ENCODE data around the gene YEATS2. TPM values are rescaled to one million over a fixed set of nuclear protein-coding genes. Genes with fewer than 3 reads are reported as not detected.

YEATS2 gene
- total and polyA plus RNA-seq, 2 donors (not counting 3 experiments of a cell fraction or from before 2014, with no cell fraction given), result 30.2 to 59.9 TPM

DNA sequence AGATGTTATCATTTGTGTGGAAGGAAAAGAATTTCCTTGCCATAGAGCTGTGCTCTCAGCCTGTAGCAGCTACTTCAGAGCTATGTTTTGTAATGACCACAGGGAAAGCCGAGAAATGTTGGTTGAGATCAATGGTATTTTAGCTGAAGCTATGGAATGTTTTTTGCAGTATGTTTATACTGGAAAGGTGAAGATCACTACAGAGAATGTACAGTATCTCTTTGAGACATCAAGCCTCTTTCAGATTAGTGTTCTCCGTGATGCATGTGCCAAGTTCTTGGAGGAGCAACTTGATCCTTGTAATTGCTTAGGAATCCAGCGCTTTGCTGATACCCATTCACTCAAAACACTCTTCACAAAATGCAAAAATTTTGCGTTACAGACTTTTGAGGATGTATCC lies 47.0 kb upstream of the YEATS2 start:
- CTCF ChIA-PET, result interaction anchor here (1.5 kb wide), 1 partner anchor 42 kb away, joined by 3 read pairs; no protein-coding TSS in a partner anchor
- DNase-seq (ENCODE audit: low read depth, low spot score) (no peak), FAIRE-seq (no peak)
- Histone ChIP-seq H3K27ac (ENCODE audit: insufficient read depth, low read depth, low read length) (no peak overlapping the region), H3K4me3 (replicated peaks in 1 of 3; ENCODE audit: insufficient read depth in 1 of 3, low read depth in 1 of 3, low read length in 3 of 3) (no peak overlapping the region), H3K4me1 (ENCODE audit: control insufficient read depth, extremely low read depth, insufficient read depth, low read length) (no peaks in the 10 kb centered on the region), H3K79me2 (ENCODE audit: control insufficient read depth, insufficient read depth, low read length) (no peaks in the 10 kb centered on the region), H4K20me1 (replicated peaks; ENCODE audit: control insufficient read depth, extremely low read depth, insufficient read depth, low read length) (no peaks in the 10 kb centered on the region), H3K27me3 (ENCODE audit: control insufficient read depth in 2 of 2, insufficient read depth in 2 of 2, low read length in 2 of 2) (no peaks in the 10 kb centered on the region), H3K9ac (replicated peaks; ENCODE audit: extremely low read depth, insufficient read depth, low read length) (no peak overlapping the region), H3K36me3 (ENCODE audit: control insufficient read depth in 2 of 2, extremely low read depth in 1 of 2, insufficient read depth in 2 of 2, low read length in 2 of 2) (peaks cover 0 to 8% of the 10 kb centered on the region in 2 experiments), H3K4me2 (ENCODE audit: insufficient read depth, low read length) (no peak overlapping the region), H3K9me1 (replicated peaks; ENCODE audit: control insufficient read depth, extremely low read depth, insufficient read depth, low read length) (no peaks in the 10 kb centered on the region), H3K9me3 (replicated peaks; ENCODE audit: control insufficient read depth, insufficient read depth, low read length) (peaks cover 4% of the 10 kb centered on the region), H2AFZ (ENCODE audit: low read depth, low read length) (no peak overlapping the region)
- dilution Hi-C loops (cut with MboI; ENCODE audit: extremely low pct_ligation_motif_present, low sequenced_read_pairs), result no loop called here
- POLR2A ChIA-PET, result no interaction called here
- intact Hi-C loops (cut with micrococcal nuclease), result no loop called here
- no TSS peak for BruUV-seq (replicated peaks)
- no peak for TF ChIP-seq FOS (IDR thresholded peaks at IDR 0.05; ENCODE audit: borderline replicate concordance, insufficient read depth, low read length)
- TF ChIP-seq, protein P1, sequence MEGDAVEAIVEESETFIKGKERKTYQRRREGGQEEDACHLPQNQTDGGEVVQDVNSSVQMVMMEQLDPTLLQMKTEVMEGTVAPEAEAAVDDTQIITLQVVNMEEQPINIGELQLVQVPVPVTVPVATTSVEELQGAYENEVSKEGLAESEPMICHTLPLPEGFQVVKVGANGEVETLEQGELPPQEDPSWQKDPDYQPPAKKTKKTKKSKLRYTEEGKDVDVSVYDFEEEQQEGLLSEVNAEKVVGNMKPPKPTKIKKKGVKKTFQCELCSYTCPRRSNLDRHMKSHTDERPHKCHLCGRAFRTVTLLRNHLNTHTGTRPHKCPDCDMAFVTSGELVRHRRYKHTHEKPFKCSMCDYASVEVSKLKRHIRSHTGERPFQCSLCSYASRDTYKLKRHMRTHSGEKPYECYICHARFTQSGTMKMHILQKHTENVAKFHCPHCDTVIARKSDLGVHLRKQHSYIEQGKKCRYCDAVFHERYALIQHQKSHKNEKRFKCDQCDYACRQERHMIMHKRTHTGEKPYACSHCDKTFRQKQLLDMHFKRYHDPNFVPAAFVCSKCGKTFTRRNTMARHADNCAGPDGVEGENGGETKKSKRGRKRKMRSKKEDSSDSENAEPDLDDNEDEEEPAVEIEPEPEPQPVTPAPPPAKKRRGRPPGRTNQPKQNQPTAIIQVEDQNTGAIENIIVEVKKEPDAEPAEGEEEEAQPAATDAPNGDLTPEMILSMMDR (IDR thresholded peaks at IDR 0.05; ENCODE audit: extremely low read depth in 1 of 2, insufficient read depth in 1 of 2, low read depth in 1 of 2, low read length in 2 of 2), result no peak
- no peak for TF ChIP-seq MYC (IDR thresholded peaks at IDR 0.05; ENCODE audit: low read depth, low read length)
- TF ChIP-seq JUN (IDR thresholded peaks at IDR 0.05; ENCODE audit: borderline replicate concordance, insufficient read depth, insufficient read length, low read depth), result no peak
- no peak for TF ChIP-seq POLR2AphosphoS5 (IDR thresholded peaks at IDR 0.05; ENCODE audit: insufficient read depth, low read depth, low read length)
- no peak for TF ChIP-seq POLR2A (IDR thresholded peaks at IDR 0.05; ENCODE audit: low read depth, low read length)
- TF ChIP-seq GATA2 (IDR thresholded peaks at IDR 0.05; ENCODE audit: insufficient read depth, insufficient read length, low read depth, low read length), result no peak
- TF ChIP-seq, protein P2, sequence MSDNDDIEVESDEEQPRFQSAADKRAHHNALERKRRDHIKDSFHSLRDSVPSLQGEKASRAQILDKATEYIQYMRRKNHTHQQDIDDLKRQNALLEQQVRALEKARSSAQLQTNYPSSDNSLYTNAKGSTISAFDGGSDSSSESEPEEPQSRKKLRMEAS (IDR thresholded peaks at IDR 0.05; ENCODE audit: insufficient read depth, insufficient read length), result no peak
- TF ChIP-seq EZH2 (IDR thresholded peaks at IDR 0.05; ENCODE audit: borderline replicate concordance, low read depth, low read length, severe bottlenecking), result no peak
